GM12892 (cell line): ENCODE measurements around the gene GALNT18.

Experiments
- POLR2A ChIP-seq: IDR thresholded peaks from 2 replicates; pipeline ENCODE4 v1.6.1; 2011; ENCODE audit warnings: low read depth, low read length, control low read depth
- POLR2AphosphoS5 ChIP-seq: IDR thresholded peaks from 2 replicates; pipeline ENCODE4 v1.6.1; 2011; ENCODE audit warnings: low read depth, low read length, control low read depth
- TAF1 ChIP-seq: IDR thresholded peaks from 2 replicates; pipeline ENCODE4 v1.6.1; 2011; ENCODE audit warnings: low read depth, mild to moderate bottlenecking, control low read depth, low read length, borderline replicate concordance

- TF ChIP-seq POLR2A (no peak), TAF1 (no peak), POLR2AphosphoS5 (no peak)
Measured at GRCh38 chr11:11553573-11553972, 68.2 kb downstream of the GALNT18 start.
